SU-DHL-6 (cell line): ENCODE data around the gene PARN.

Experiments used
- CTCF ChIP-seq: fragments of 200-600 bp; sonication (generic); IDR thresholded peaks from one replicate; pipeline ENCODE4 v1.5.1; 2017; ENCODE audit warnings: antibody characterized with exemption, mild to moderate bottlenecking, low read length, moderate library complexity; ENCODE audit not compliant: insufficient read depth, poor library complexity, severe bottlenecking
- EZH2phosphoT487 ChIP-seq: fragments of 200-600 bp; sonication (generic), shearing (Covaris generic); conservative IDR thresholded peaks from 2 replicates; pipeline ENCODE4 v1.6.1; 2018; ENCODE audit warnings: mild to moderate bottlenecking, antibody characterized with exemption, low read length, moderate library complexity, mixed read lengths

- TF ChIP-seq EZH2phosphoT487 (no peak), CTCF (no peak)
These were observed 101.8 kb downstream of the PARN start for GRCh38 chr16:14528306-14528705.
